ENCODE data around the gene ADAMTSL1.
"Not testable (repeated sequence)": the region's sequence is repeated elsewhere in the genome, so short reads cannot be mapped to it uniquely, and the experiment has no call there.

The ADAMTSL1 gene

DNA sequence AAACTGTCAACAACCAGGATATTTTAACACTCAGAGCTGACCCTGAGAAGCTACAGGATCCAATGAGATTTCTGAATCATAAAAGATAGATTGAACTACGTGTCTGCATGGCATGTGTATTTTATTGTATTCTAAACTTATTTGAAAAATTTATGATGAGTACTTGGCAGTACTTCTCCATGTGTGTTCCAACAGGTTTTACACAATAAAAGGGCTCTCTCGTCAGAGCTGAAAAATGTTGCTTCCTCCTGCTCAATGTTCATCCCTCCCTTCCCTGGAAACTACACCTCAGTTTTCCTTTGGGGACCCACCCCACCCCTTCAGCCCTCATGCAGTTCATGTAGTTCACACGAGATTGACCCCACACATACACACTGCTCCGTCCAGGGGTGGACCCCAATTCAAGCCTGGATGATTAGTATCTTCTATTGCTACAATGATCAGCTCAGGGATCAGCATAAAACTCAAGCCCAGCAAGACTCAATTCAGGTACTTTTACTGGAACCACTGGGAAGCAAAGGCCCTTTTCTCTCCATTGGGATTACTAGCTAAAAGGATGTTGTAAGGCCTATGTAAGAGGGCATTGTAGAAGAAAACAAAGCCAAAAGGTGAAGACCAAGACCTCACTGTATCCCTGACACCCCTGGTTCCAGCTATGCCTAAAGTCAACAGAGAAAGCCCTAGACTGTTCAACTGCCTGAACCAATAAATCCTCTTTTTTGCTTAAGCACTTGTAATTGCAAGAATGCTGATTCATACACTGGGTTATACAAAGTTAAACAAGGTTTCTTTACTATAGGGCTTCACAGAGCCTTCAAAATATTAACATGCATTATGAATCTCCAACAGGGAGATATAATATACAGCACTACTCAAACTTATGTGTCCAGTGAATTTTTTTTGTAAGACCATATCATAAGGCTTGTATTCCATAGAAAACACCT lies 446.5 kb downstream of the ADAMTSL1 start:
- no peak for DNase-seq

DNA sequence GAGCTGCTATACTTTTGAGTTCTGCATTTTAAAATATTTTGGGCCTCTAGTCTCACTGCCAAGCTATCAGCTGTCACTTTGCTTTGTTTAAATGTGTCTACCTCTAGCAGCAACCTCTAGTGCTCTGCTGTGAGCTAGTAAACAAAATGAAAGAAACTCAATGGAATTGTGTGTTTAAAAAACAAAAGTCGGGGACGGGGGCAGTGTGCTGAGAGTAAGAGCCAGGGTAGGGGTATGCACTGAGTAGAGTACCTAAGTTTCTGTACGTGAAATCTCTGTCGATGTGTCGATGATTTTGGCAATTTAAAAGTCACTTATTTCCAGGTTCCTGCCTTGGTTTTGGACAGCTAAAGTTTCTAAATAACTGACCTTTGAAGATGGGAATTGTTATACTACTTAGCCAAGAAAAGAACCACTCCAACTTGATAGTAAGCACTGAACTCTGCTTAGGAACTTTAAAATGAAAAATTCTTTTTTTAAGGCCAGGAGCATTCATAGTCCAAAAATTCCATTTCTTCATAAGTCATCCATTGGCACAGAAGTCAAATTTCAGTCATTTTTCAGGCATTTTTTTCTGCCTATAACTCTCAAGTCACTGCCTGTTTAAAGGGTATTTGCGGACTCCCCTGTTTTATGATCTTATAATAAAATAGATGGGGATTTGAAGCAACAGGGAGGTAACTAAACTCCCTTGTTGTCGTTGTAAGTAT lies 447.6 kb downstream of the ADAMTSL1 start:
- DNase-seq, result no peak

DNA sequence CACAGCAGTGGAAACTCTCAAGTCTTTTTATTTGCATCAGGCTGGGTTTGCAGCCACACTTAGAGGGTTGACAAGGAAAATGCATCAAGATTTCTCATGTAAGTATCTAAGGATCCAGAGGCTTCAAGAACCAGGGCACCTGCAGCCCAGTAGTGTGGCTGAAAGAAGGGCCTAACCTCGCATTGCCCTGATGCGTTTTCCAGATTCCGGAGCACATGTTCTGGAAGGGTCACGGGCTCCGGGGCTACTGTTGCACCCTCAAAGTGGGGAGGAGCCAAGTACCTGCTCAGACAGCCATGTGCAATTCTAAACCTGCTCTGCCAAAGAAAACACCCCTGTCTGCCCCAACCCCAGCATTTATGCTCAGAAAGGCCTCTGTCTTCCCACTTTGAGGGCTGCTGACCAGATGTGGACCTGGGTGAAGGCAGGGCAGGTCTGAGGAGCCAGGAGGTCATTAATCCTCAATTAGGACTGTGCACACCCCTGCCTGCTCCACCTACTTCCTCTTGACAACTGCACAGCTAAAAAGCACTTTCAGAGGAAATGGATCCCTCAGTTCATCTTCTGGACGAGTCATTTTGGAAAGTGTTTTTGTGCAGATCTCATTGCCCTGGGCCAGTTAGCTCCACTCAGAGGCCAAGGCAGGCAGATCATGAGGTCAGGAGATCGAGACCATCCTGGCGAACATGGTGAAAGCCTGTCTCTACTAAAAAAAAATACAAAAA lies 448.4 kb downstream of the ADAMTSL1 start:
- DNase-seq, result no peak

DNA sequence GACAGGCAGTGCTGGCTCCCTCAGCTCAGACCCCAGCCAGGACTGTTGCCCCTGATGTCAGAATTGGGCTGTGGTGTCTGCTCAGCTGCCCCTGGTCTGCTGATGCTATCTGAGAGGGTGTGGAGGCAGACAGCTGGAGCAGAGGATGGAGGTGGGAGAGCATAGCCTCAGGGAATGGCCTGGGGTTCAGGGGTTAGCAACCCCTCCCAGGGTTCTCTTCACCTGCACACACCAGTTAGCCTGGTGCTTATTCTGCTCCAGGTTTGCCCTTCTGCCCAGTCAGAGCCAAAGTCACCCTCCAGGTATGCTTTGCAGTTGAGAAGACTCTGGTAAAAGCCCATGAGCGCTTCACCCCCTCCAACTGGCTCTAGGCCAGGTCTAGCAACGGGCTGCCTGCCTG lies 449.2 kb downstream of the ADAMTSL1 start:
- DNase-seq, result no peak

DNA sequence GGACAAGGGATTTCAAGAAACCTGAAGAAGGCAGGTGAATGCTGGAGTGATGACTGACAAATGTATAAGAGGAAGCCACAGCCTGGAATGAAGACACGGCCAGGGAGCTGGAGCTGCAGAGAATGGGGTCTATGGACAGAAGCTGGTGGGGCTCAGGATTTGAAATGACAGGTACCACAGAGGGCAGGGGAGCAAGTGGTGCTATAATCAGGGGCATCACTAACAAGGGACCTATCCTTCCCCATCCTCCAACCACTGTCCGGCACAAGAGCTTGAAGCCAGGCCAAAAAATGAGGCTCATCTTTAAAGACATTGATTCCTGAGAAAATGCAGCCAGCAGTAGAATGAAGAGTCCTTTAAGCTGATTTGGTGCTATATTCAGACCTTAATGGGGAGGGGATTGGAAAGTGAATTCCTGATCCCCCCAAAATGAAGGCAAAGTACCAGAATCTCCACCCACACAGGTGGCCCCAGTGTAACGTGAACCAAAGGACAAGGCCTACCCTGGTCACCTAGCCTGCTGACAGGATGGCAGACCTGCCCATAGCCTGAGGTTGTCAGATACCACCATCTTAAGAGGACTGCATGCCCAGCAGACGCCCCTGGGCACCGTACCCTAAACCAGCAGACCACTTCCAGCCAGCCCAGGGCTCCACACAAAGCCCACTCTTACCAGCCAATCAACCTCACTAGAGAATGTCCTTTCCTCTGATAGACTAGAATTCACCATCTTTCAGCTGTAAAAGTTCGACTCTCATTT lies 449.9 kb downstream of the ADAMTSL1 start:
- DNase-seq, result no peak

DNA sequence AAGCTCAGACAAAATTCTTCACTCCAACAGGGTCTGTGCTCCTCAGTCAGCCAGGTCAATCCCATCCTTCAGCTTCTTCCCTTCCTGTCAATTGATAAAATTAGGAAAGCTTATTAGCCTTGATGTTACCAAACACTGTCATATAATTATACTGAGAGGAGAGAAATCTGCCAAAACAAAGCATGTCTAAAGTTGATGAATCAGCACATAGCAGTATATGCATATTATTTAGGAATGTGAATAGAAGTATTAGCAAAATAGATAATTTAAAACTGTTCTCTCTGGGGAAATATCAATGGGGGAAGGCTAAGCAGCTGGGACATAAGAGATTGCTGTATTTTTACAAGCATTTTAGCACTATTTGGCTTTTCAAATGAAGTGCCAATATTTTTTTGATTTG lies 451.9 kb downstream of the ADAMTSL1 start:
- DNase-seq, result no peak

DNA sequence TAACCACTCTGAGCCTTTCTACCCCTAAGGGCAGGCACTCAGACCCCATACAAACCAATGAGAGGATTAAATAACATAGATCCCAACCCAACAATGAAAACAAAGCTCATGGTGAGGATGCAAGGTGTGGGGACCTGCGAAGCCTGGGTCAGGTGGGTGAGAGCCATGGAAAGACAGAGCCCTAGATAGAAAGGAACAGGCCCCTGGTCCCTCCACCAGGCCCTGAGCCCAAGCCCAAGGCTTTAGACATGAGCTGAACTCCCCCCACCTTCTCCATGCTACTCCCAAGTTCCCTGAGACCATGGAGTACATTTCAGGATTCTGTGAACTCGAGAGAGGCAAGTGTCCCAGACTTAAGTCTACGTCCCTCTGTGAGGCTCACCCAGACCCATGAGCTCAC lies 452.6 kb downstream of the ADAMTSL1 start:
- no peak for DNase-seq

DNA sequence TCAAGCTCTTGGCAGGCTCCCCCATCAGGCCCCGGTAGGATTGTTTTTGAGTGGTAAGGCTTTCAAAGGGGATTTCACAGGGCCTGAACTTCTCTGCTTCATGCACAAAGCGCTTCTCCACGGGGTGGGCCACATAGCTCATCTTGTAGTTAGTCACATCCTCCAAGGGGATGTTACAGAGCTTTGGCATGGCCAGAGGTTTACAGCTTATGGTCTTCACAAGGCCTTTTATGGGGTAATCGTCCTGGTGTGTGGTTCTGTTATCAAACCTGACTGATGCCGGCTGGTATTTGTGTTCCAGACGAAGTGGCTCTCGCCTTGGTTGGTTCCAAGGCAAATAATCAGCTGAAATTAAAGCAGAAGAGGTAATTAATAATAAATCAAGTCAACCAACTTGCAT lies 454.8 kb downstream of the ADAMTSL1 start:
- DNase-seq, result no peak

DNA sequence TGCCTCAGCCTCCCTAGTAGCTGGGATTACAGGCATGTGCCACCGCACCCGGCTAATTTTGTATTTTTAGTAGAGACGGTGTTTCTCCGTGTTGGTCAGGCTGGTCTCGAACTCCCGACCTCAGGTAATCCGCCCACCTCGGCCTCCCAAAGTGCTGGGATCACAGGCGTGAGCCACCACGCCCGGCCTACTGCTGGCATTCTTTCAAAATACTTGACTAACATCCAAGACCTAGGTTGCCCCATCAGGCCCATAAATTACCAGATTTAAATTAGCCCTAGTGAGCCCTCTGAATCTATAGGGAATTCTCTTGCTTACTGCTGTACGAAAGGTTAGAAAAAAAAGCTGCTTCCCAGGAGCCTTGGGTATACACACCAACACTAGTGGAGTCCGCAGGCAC lies 456.7 kb downstream of the ADAMTSL1 start:
- not testable (repeated sequence) for DNase-seq

DNA sequence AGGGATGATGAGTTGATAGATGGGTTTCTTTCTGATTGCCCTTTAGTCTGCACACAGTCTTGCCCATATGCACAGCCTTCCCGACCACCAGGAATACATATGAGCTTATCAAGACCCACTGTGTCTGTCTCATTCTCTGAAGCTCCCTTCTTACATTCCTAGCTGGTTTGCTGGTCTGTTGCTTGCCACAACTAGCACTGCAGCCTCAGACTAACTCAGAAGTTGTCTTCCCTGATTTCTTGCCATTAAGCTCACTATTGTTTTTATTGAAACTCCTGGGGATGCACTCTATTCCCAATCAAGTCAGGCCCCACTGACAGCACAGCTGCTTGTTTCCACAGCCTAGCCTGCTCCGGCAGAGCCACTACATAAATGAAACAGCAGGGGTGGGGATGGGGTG lies 461.6 kb downstream of the ADAMTSL1 start:
- DNase-seq, result no peak

DNA sequence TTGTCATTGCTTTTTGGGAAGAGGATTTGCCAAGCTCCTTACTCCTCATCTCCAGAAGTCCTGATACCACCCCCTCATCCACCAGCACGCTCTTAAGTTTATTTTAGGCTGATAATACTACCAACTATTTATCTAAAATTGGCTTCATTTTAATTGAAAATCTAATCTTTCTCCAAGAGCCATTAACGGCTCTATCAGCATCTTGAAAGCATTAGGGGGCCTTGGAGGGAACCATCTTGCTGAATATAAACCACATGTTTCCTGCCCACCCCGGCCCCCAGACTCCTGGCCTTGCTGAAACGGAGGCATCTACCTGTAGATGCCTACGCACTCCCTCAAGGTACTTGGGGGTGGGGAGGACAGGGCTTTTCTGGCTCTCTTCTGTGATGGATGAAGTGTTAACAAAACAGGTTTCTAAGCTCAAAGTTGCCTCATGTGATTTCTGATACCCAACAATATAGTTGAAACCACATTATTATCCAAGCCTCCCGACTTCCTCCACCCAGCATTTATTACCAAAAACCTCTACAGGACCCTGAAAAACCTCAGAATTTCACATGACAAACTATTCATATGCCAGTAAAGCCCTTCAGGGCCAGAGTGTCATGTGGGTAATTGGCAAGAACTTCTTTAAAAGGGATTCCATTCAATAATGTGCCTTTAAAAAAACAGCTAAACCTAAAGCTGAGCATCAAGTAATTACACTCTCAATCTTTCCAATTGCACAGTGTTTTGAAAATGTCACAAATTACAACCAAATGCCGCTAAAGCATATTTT lies 462.3 kb downstream of the ADAMTSL1 start:
- no peak for DNase-seq

DNA sequence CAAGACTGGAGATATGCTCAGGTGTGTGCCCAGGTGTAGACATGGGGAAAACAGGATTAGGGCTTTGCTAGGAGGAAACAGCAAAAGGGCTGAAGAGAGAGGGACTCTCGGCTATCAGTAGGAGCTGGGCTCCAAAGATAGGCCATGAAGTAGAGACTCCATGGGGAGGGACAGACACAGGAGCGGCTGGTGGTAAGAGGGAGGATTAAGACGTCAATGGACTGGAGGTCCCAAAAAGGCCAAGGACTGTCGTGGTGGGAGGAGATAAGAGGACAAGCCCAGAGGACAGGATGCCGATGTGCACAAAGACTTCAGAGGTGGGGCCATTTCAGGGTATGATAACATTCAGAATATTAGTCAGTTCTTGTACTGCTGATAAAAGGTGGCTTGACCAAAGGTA lies 466.0 kb downstream of the ADAMTSL1 start:
- no peak for DNase-seq

DNA sequence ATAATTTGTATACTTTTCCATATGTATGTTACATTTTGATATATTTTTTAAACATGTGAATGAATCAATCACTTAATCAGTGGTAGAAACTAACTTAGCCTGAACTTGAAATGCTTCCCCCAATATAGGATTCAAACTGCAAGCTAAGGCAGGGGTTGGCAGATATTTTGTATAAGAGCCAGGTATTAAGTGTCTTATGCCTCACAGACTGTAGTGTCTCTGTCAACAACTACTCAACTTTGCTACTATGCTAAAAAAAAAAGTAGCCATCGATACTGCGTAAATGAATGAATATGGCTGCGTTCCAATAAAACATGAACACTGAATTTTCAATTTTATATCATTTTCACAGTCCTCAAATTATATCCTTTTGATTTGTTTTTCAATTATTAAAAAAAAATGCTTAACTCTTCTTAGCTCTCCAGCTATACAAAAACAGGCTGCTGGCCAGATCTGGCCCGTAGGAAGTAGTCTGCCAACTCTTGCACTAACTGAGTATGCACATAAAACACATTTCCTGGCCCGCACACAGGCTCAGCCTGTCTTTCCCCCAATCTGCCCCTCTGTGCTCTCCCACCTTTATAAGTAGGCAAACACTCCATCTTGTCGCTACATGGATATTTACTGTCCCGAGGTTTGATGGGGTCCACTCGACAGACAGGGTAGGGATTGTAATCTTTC lies 467.2 kb downstream of the ADAMTSL1 start:
- no peak for DNase-seq

DNA sequence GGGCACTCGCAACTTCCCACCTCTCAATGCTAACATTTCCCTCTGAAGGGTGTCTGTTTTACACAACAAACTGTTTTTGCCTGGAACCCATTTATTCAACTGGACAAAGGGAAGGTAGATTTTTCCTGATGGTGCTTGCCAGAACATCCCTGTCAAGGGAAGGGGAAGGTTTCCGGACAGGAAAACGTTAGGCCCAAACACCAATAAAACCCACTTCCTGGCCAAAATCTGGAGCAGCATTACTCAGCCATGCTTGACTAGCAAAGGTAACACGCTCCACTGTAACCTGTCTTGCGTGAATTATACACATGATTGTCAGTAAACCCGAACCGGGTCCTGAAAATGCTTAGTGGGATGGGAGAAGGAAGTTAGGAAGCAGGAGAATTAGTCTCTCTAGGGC lies 468.8 kb downstream of the ADAMTSL1 start:
- DNase-seq, result no peak

DNA sequence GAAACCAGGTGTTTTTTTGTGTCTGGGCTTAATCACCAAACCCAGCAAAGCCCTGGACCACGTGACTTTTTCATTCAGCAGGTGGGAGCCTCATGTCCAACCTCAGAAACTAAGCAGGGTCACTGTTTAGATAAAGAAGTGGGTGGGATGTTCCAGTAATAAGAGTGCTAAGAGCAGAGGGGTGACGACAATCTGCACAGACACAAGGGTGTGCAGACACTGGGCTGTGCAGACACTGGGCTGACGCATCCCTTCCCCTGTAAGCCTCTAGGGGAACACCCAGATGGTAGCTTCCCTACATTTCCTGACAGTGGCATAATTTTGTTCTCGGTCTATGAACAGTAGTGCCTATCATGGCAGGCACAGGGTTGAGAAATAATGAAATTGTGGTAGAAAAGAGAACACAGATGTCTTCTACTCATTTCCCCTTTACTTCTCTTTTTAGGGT lies 474.0 kb downstream of the ADAMTSL1 start:
- DNase-seq, result no peak

DNA sequence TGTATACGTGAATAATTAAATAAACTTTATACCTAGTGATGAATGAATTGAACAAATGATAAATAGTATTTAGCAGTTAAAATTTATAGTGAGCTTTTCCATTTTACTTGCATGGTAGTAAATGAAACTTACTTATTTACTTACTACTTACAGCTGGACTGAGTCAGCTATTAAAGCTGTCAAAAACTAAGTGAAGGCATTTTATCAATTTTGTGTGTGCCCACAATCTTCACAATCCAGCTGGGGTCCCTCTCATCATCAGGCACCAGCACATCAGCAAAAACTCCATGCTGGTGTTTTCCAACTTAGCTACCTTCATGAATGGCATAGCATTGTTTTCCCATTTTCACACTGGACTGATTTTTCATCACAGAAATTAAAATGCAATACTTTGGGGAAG lies 478.0 kb downstream of the ADAMTSL1 start:
- no peak for DNase-seq

DNA sequence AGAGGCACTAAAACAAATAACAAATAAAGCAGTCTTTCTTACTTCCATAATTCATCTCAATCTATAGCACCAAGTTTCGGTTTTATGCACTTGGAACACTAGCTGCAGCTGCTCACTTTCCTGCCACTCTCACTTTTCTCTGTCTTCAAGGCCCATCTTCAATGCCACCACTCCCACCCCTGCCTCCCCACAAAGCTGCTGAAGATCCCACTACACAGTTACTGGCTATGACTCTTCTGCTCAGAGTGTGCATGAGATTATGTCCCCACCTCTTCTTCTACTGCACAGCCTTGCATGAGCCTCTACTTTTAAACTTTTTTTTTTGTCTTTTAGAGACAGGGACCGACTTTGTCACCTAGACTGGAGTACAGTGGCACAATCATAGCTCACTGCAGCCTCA lies 481.7 kb downstream of the ADAMTSL1 start:
- no peak for DNase-seq
